ENCODE results near the gene MYO1E.

MYO1E gene

GRCh38 chr15:59244337-59244736 is 128.3 kb downstream of the MYO1E start:
- DNase-seq (ENCODE audit: extremely low read depth, low read depth), result no peak
- H3K4me3 ChIP-seq (replicated peaks; ENCODE audit: low read depth, low read length), result no peak overlapping the region
- TF ChIP-seq CTCF (IDR thresholded peaks at IDR 0.05; ENCODE audit: low read depth, low read length, missing control alignments), result no peak

GRCh38 chr15:59243622-59244021 is 129.0 kb downstream of the MYO1E start:
- H3K4me3 ChIP-seq (replicated peaks; ENCODE audit: low read depth, low read length), result no peak overlapping the region
- no peak for TF ChIP-seq CTCF (IDR thresholded peaks at IDR 0.05; ENCODE audit: low read depth, low read length, missing control alignments)
- DNase-seq (ENCODE audit: extremely low read depth, low read depth), result no peak

GRCh38 chr15:59242649-59243048 is 130.0 kb downstream of the MYO1E start:
- TF ChIP-seq CTCF (IDR thresholded peaks at IDR 0.05; ENCODE audit: low read depth, low read length, missing control alignments), result no peak
- no peak for DNase-seq (ENCODE audit: extremely low read depth, low read depth)
- no peak overlapping the region for H3K4me3 ChIP-seq (replicated peaks; ENCODE audit: low read depth, low read length)

- no peak for TF ChIP-seq CTCF (IDR thresholded peaks at IDR 0.05; ENCODE audit: low read depth, low read length, missing control alignments)
- DNase-seq (ENCODE audit: extremely low read depth, low read depth), result no peak
- no peak overlapping the region for H3K4me3 ChIP-seq (replicated peaks; ENCODE audit: low read depth, low read length)
These were observed 132.6 kb downstream of the MYO1E start for GRCh38 chr15:59240036-59240435.

- H3K4me3 ChIP-seq (replicated peaks; ENCODE audit: low read depth, low read length), result no peak overlapping the region
- no peak for DNase-seq (ENCODE audit: extremely low read depth, low read depth)
- no peak for TF ChIP-seq CTCF (IDR thresholded peaks at IDR 0.05; ENCODE audit: low read depth, low read length, missing control alignments)
These were observed 134.7 kb downstream of the MYO1E start for GRCh38 chr15:59237924-59238331.

GRCh38 chr15:59237119-59237855 is 135.4 kb downstream of the MYO1E start:
- no peak for TF ChIP-seq CTCF (IDR thresholded peaks at IDR 0.05; ENCODE audit: low read depth, low read length, missing control alignments)
- H3K4me3 ChIP-seq (replicated peaks; ENCODE audit: low read depth, low read length), result no peak overlapping the region

GRCh38 chr15:59236394-59236793 is 136.3 kb downstream of the MYO1E start:
- no peak for DNase-seq (ENCODE audit: extremely low read depth, low read depth)
- no peak overlapping the region for H3K4me3 ChIP-seq (replicated peaks; ENCODE audit: low read depth, low read length)
- no peak for TF ChIP-seq CTCF (IDR thresholded peaks at IDR 0.05; ENCODE audit: low read depth, low read length, missing control alignments)

More at GRCh38 chr15:59237119-59237855, 135.4 kb downstream of the MYO1E start:
- no peak for DNase-seq (ENCODE audit: extremely low read depth, low read depth)
